CD4-positive, alpha-beta memory T cell (primary cell): ENCODE results near the gene AGBL4. TPM values are rescaled to one million over a fixed set of nuclear protein-coding genes. Genes with fewer than 3 reads are reported as not detected.

Experiments
- CTCF ChIA-PET: fragments of 350-600 bp; sonication (Branson Sonifier 250); formaldehyde crosslinking; loops from one replicate; lab custom pipeline; 2021; ENCODE audit warnings: inconsistent platforms; ENCODE audit not compliant: partially characterized antibody; lab: Charles Lee
- POLR2A ChIA-PET: fragments of 350-600 bp; sonication (Branson Sonifier 250); formaldehyde crosslinking; loops from one replicate; lab custom pipeline; 2021; ENCODE audit not compliant: partially characterized antibody; lab: Charles Lee
- DNase-seq, 5 donors: peaks; one replicate each; pipeline versions ENCODE4 v3.0.0 to v3.0.0-alpha.2; 2020 to 2022; ENCODE audit warnings: mixed read lengths in 1 of 5
- H3K27ac ChIP-seq: one replicate; pipeline ENCODE4 v1.7.0; 2013; ENCODE audit warnings: low read depth, low read length
- H3K27me3 ChIP-seq: 2 replicates; pipeline ENCODE4 v1.7.0; 2013; ENCODE audit warnings: mild to moderate bottlenecking, low read length, moderate library complexity; ENCODE audit not compliant: insufficient read depth
- H3K36me3 ChIP-seq: 2 replicates; pipeline ENCODE4 v1.7.0; 2013; ENCODE audit warnings: mild to moderate bottlenecking, low read length, moderate library complexity; ENCODE audit not compliant: insufficient read depth
- H3K4me1 ChIP-seq: 2 replicates; pipeline ENCODE4 v1.7.0; 2013; ENCODE audit warnings: mild to moderate bottlenecking, low read length, moderate library complexity; ENCODE audit not compliant: insufficient read depth
- H3K4me3 ChIP-seq, 2 donors: one replicate each; pipeline ENCODE4 v1.7.0; 2013; ENCODE audit warnings: low read length in 2 of 2, mild to moderate bottlenecking in 1 of 2
- H3K9me3 ChIP-seq, 2 donors: one replicate each; pipeline ENCODE4 v1.7.0; 2013; ENCODE audit warnings: low read length in 2 of 2, control low read depth in 1 of 2; ENCODE audit not compliant: control insufficient read depth in 1 of 2
- H3K27ac Mint-ChIP-seq, 7 donors: one replicate each; pipeline ENCODE4 v1.8.0; 2020 to 2021; ENCODE audit warnings: mixed read lengths in 7 of 7, mild to moderate bottlenecking in 6 of 7, inconsistent platforms in 3 of 7, moderate library complexity in 3 of 7
- H3K27me3 Mint-ChIP-seq, 2 donors: one replicate each; pipeline ENCODE4 v1.8.0; 2020 to 2021; ENCODE audit warnings: mixed read lengths in 2 of 2
- H3K36me3 Mint-ChIP-seq, 2 donors: one replicate each; pipeline ENCODE4 v1.8.0; 2020 to 2021; ENCODE audit warnings: mixed read lengths in 2 of 2, inconsistent platforms in 1 of 2, mild to moderate bottlenecking in 1 of 2
- H3K4me1 Mint-ChIP-seq, 4 donors: one replicate each; pipeline ENCODE4 v1.8.0; 2020 to 2021; ENCODE audit warnings: mixed read lengths in 4 of 4, mild to moderate bottlenecking in 1 of 4
- H3K4me3 Mint-ChIP-seq, 8 donors: one replicate each; pipeline ENCODE4 v1.8.0; 2020 to 2021; ENCODE audit warnings: mixed read lengths in 8 of 8, mild to moderate bottlenecking in 7 of 8, moderate library complexity in 6 of 8, inconsistent platforms in 3 of 8
- H3K9me3 Mint-ChIP-seq, 8 donors: one replicate each; pipeline ENCODE4 v1.8.0; 2020 to 2021; ENCODE audit warnings: mixed read lengths in 8 of 8, mild to moderate bottlenecking in 5 of 8, inconsistent platforms in 3 of 8, moderate library complexity in 1 of 8
- intact Hi-C: fragments of 100-400 bp; cut with micrococcal nuclease; formaldehyde crosslinking; loops from one replicate; pipeline ENCODE4 v1.15.1; 2023
- polyA plus RNA-seq, 2 donors: library from polyadenylated mRNA; unstranded; fragments of 300-500 nt; fragmentation: Illumina TruSeq; gene quantifications; one replicate each; pipeline ENCODE4 v1.2.3, GENCODE V29; 2021
- total RNA-seq, 2 experiments: library from RNA; stranded (reverse); gene quantifications; one replicate each; pipeline ENCODE4 v1.2.3, GENCODE V29; 2021

Gene AGBL4
- total and polyA plus RNA-seq, 4 experiments from 2014 or later = not detected

- no peak for DNase-seq
- H3K36me3 ChIP-seq = no peaks in the 10 kb centered on the region
- H3K4me1 ChIP-seq = no peaks in the 10 kb centered on the region
- H3K27me3 ChIP-seq = no peaks in the 10 kb centered on the region
- CTCF ChIA-PET = no interaction called here
- no peak overlapping the region for H3K4me3 Mint-ChIP-seq
- intact Hi-C loops = no loop called here
- no peak overlapping the region for H3K27ac ChIP-seq
- no peaks in the 10 kb centered on the region for H3K9me3 ChIP-seq
- H3K4me3 ChIP-seq = no peak overlapping the region
- no peak overlapping the region for H3K27ac Mint-ChIP-seq
- no peaks in the 10 kb centered on the region for H3K27me3 Mint-ChIP-seq
- H3K4me1 Mint-ChIP-seq = no peaks in the 10 kb centered on the region
- POLR2A ChIA-PET = no interaction called here
- peaks cover 0 to 6% (median 1%) of the 10 kb centered on the region in 8 donors for H3K9me3 Mint-ChIP-seq
- H3K36me3 Mint-ChIP-seq = no peaks in the 10 kb centered on the region
These were observed 329.4 kb downstream of the AGBL4 start for GRCh38 chr1:49694251-49694827.

GRCh38 chr1:49686107-49686506, 337.6 kb downstream of the AGBL4 start:
- no peaks in the 10 kb centered on the region for H3K4me1 ChIP-seq
- intact Hi-C loops = no loop called here
- Mint-ChIP-seq H3K4me3 (no peak overlapping the region), H3K36me3 (no peaks in the 10 kb centered on the region), H3K27ac (no peak overlapping the region), H3K27me3 (no peaks in the 10 kb centered on the region), H3K4me1 (no peaks in the 10 kb centered on the region), H3K9me3 (peaks cover 0 to 12% (median 6%) of the 10 kb centered on the region in 8 donors)
- no peak overlapping the region for H3K27ac ChIP-seq
- H3K9me3 ChIP-seq = no peaks in the 10 kb centered on the region
- ChIA-PET POLR2A (no interaction called here), CTCF (no interaction called here)
- no peak for DNase-seq
- H3K4me3 ChIP-seq = no peak overlapping the region
- no peaks in the 10 kb centered on the region for H3K27me3 ChIP-seq
- H3K36me3 ChIP-seq = no peaks in the 10 kb centered on the region

GRCh38 chr1:49677706-49678105, 346.0 kb downstream of the AGBL4 start:
- ChIA-PET POLR2A (no interaction called here), CTCF (no interaction called here)
- H3K4me1 Mint-ChIP-seq = no peaks in the 10 kb centered on the region
- H3K27ac Mint-ChIP-seq = no peak overlapping the region
- H3K27me3 ChIP-seq = no peaks in the 10 kb centered on the region
- no peak overlapping the region for H3K4me3 ChIP-seq
- no peaks in the 10 kb centered on the region for H3K9me3 ChIP-seq
- intact Hi-C loops = no loop called here
- no peak for DNase-seq
- no peaks in the 10 kb centered on the region for H3K36me3 Mint-ChIP-seq
- no peaks in the 10 kb centered on the region for H3K27me3 Mint-ChIP-seq
- H3K4me1 ChIP-seq = no peaks in the 10 kb centered on the region
- H3K27ac ChIP-seq = no peak overlapping the region
- H3K36me3 ChIP-seq = no peaks in the 10 kb centered on the region
- H3K4me3 Mint-ChIP-seq = no peak overlapping the region
- H3K9me3 Mint-ChIP-seq = peaks cover 0 to 14% (median 7%) of the 10 kb centered on the region in 8 donors

GRCh38 chr1:49651136-49651535, 372.6 kb downstream of the AGBL4 start:
- H3K27ac Mint-ChIP-seq = no peak overlapping the region
- H3K4me3 ChIP-seq = no peak overlapping the region
- H3K27me3 Mint-ChIP-seq = no peaks in the 10 kb centered on the region
- H3K9me3 Mint-ChIP-seq = peaks cover 3 to 23% (median 16%) of the 10 kb centered on the region in 8 donors
- no peak overlapping the region for H3K27ac ChIP-seq
- intact Hi-C loops = no loop called here
- no peaks in the 10 kb centered on the region for H3K4me1 Mint-ChIP-seq
- POLR2A ChIA-PET = no interaction called here
- H3K36me3 Mint-ChIP-seq = no peaks in the 10 kb centered on the region
- CTCF ChIA-PET = no interaction called here
- H3K9me3 ChIP-seq = peaks cover 0 to 11% of the 10 kb centered on the region in 2 donors
- H3K4me3 Mint-ChIP-seq = no peak overlapping the region
- H3K27me3 ChIP-seq = no peaks in the 10 kb centered on the region
- DNase-seq = no peak
- no peaks in the 10 kb centered on the region for H3K4me1 ChIP-seq
- no peaks in the 10 kb centered on the region for H3K36me3 ChIP-seq

GRCh38 chr1:49630156-49630555, 393.6 kb downstream of the AGBL4 start:
- H3K4me1 ChIP-seq = no peaks in the 10 kb centered on the region
- no peak overlapping the region for H3K27ac ChIP-seq
- H3K36me3 Mint-ChIP-seq = no peaks in the 10 kb centered on the region
- no peaks in the 10 kb centered on the region for H3K36me3 ChIP-seq
- intact Hi-C loops = no loop called here
- no peaks in the 10 kb centered on the region for H3K27me3 Mint-ChIP-seq
- no peak overlapping the region for H3K27ac Mint-ChIP-seq
- DNase-seq = no peak
- H3K9me3 ChIP-seq = no peaks in the 10 kb centered on the region
- no peaks in the 10 kb centered on the region for H3K4me1 Mint-ChIP-seq
- H3K9me3 Mint-ChIP-seq = peaks cover 0 to 7% (median 0%) of the 10 kb centered on the region in 8 donors
- no peaks in the 10 kb centered on the region for H3K27me3 ChIP-seq
- no peak overlapping the region for H3K4me3 Mint-ChIP-seq
- POLR2A ChIA-PET = no interaction called here
- H3K4me3 ChIP-seq = no peak overlapping the region
- CTCF ChIA-PET = no interaction called here

- intact Hi-C loops = no loop called here
- Mint-ChIP-seq H3K36me3 (no peaks in the 10 kb centered on the region), H3K9me3 (peaks cover 0 to 10% (median 2%) of the 10 kb centered on the region in 8 donors), H3K27ac (no peak overlapping the region), H3K4me1 (no peaks in the 10 kb centered on the region), H3K27me3 (no peaks in the 10 kb centered on the region), H3K4me3 (no peak overlapping the region)
- CTCF ChIA-PET = no interaction called here
- DNase-seq = no peak
- H3K4me1 ChIP-seq = no peaks in the 10 kb centered on the region
- POLR2A ChIA-PET = no interaction called here
- H3K36me3 ChIP-seq = no peaks in the 10 kb centered on the region
- H3K27me3 ChIP-seq = no peaks in the 10 kb centered on the region
- H3K9me3 ChIP-seq = no peaks in the 10 kb centered on the region
- H3K27ac ChIP-seq = no peak overlapping the region
- no peak overlapping the region for H3K4me3 ChIP-seq
These were observed 396.0 kb downstream of the AGBL4 start for GRCh38 chr1:49627781-49628180.

- Mint-ChIP-seq H3K27ac (no peak overlapping the region), H3K27me3 (no peaks in the 10 kb centered on the region), H3K36me3 (no peaks in the 10 kb centered on the region), H3K4me3 (no peak overlapping the region), H3K9me3 (peaks cover 0 to 13% (median 3%) of the 10 kb centered on the region in 8 donors), H3K4me1 (no peaks in the 10 kb centered on the region)
- no peaks in the 10 kb centered on the region for H3K4me1 ChIP-seq
- no peak overlapping the region for H3K4me3 ChIP-seq
- ChIA-PET CTCF (no interaction called here), POLR2A (no interaction called here)
- no peak for DNase-seq
- H3K27ac ChIP-seq = no peak overlapping the region
- H3K27me3 ChIP-seq = no peaks in the 10 kb centered on the region
- intact Hi-C loops = no loop called here
- H3K9me3 ChIP-seq = no peaks in the 10 kb centered on the region
- H3K36me3 ChIP-seq = no peaks in the 10 kb centered on the region
These were observed 397.3 kb downstream of the AGBL4 start for GRCh38 chr1:49626472-49626871.

GRCh38 chr1:49622877-49623276, 400.9 kb downstream of the AGBL4 start:
- no peaks in the 10 kb centered on the region for H3K36me3 Mint-ChIP-seq

More at GRCh38 chr1:49622877-49623276, 400.9 kb downstream of the AGBL4 start:
- ChIA-PET POLR2A (no interaction called here), CTCF (no interaction called here)
- no peak overlapping the region for H3K27ac Mint-ChIP-seq
- no peaks in the 10 kb centered on the region for H3K4me1 ChIP-seq
- H3K4me1 Mint-ChIP-seq = no peaks in the 10 kb centered on the region
- peaks cover 0 to 21% (median 10%) of the 10 kb centered on the region in 8 donors for H3K9me3 Mint-ChIP-seq
- no peaks in the 10 kb centered on the region for H3K27me3 Mint-ChIP-seq
- H3K27me3 ChIP-seq = no peaks in the 10 kb centered on the region
- H3K36me3 ChIP-seq = no peaks in the 10 kb centered on the region
- no peak overlapping the region for H3K4me3 ChIP-seq
- H3K27ac ChIP-seq = no peak overlapping the region
- H3K4me3 Mint-ChIP-seq = no peak overlapping the region
- no peaks in the 10 kb centered on the region for H3K9me3 ChIP-seq
- DNase-seq = no peak
- intact Hi-C loops = no loop called here
